HCT116 (cell line): ENCODE measurements around the gene PLCB4. TPM values are rescaled to one million over a fixed set of nuclear protein-coding genes. Genes with fewer than 3 reads are reported as not detected.

Experiments
- ATAC-seq: fragments of 200-7000 bp; cut with Tn5 transposase; 2 replicates; pipeline ENCODE4 v1.9.1; 2020; ENCODE audit warnings: mild to moderate bottlenecking, moderate library complexity
- BruUV-seq: library from RNA; stranded (reverse); fragments of 400-500 nt; replicated peaks from 2 replicates; lab custom pipeline; 2021; lab: Mats Ljungman, UMichigan
- CTCF ChIA-PET: fragments of 300-600 bp; sonication (Branson Sonifier 250); formaldehyde crosslinking; loops from one replicate; lab custom pipeline; 2021; ENCODE audit warnings: antibody characterized with exemption; lab: Charles Lee
- POLR2A ChIA-PET: fragments of 300-600, 350-600 bp; sonication (Branson Sonifier 250); formaldehyde crosslinking; loops from one replicate; lab custom pipeline; 2021; ENCODE audit warnings: antibody characterized with exemption; lab: Charles Lee
- RAD21 ChIA-PET, 2 experiments: fragments of 300-600 bp; sonication (Branson Sonifier 250); formaldehyde crosslinking; loops; one replicate each; lab custom pipeline; 2023; ENCODE audit warnings: low total read pairs in 2 of 2; ENCODE audit not compliant: uncharacterized antibody in 2 of 2, unreplicated experiment in 2 of 2, low non-redundant PET in 1 of 2; lab: Charles Lee
- DNase-seq: peaks from one replicate; pipeline ENCODE4 v3.0.0-alpha.2; 2010; ENCODE audit warnings: low read depth, low spot score
- H2AFZ ChIP-seq: fragments of 200-600 bp; shearing (Covaris generic), sonication (generic); 2 replicates; pipeline ENCODE4 v1.6.1; 2017; ENCODE audit warnings: low read depth, mixed run types, mixed read lengths, antibody characterized with exemption, low read length; ENCODE audit not compliant: poor library complexity, severe bottlenecking
- H3K27ac ChIP-seq: 2 replicates; pipeline ENCODE4 v1.5.1; 2012; ENCODE audit warnings: low read depth, low read length
- H3K27me3 ChIP-seq: fragments of 200-600 bp; sonication (generic); 2 replicates; pipeline ENCODE4 v1.6.1; 2016; ENCODE audit warnings: mixed run types, low read length, mixed read lengths; ENCODE audit not compliant: insufficient read depth
- H3K36me3 ChIP-seq, 2 experiments: fragments of 200-500 bp in 1 of 2; fragments of 200-600 bp in 1 of 2; sonication (Bioruptor generic) in 1 of 2; sonication (generic) in 1 of 2; 2 replicates each; pipeline versions ENCODE4 v1.5.1 to v1.6.1; 2014 to 2016; ENCODE audit warnings: low read length in 2 of 2, inconsistent platforms in 1 of 2, mixed read lengths in 1 of 2, mixed run types in 1 of 2; ENCODE audit not compliant: insufficient read depth in 2 of 2, control insufficient read depth in 1 of 2
- H3K4me1 ChIP-seq, 2 experiments: fragments of 200-600 bp in 1 of 2; sonication (generic) in 1 of 2; 2 replicates each; pipeline versions ENCODE4 v1.5.1 to v1.6.1; 2012 to 2017; ENCODE audit warnings: low read length in 2 of 2, inconsistent platforms in 1 of 2, mild to moderate bottlenecking in 1 of 2, mixed read lengths in 1 of 2, mixed run types in 1 of 2, moderate library complexity in 1 of 2; ENCODE audit not compliant: insufficient read depth in 2 of 2, control insufficient read depth in 1 of 2
- H3K4me2 ChIP-seq: fragments of 200-600 bp; sonication (generic); 2 replicates; pipeline ENCODE4 v1.6.1; 2017; ENCODE audit warnings: mixed run types, low read length, mixed read lengths
- H3K4me3 ChIP-seq, 2 experiments: fragments of 200-600 bp in 1 of 2; sonication (generic) in 1 of 2; replicated peaks in 1 of 2; 2 replicates each; pipeline ENCODE4 v1.5.1; 2011 to 2016; ENCODE audit warnings: low read length in 2 of 2, control low read depth in 1 of 2, low read depth in 1 of 2, mild to moderate bottlenecking in 1 of 2, mixed read lengths in 1 of 2, mixed run types in 1 of 2
- H3K79me2 ChIP-seq: fragments of 200-600 bp; sonication (generic); 2 replicates; pipeline ENCODE4 v1.6.1; 2017; ENCODE audit warnings: mild to moderate bottlenecking, mixed run types, low read length, moderate library complexity, mixed read lengths; ENCODE audit not compliant: insufficient read depth
- H3K9ac ChIP-seq: fragments of 200-600 bp; sonication (generic); 2 replicates; pipeline ENCODE4 v1.6.1; 2016; ENCODE audit warnings: low read length, mixed read lengths
- H3K9me2 ChIP-seq: fragments of 200-600 bp; sonication (generic), shearing (Covaris generic); 2 replicates; pipeline ENCODE4 v1.6.1; 2017; ENCODE audit warnings: mixed run types, mild to moderate bottlenecking, moderate library complexity; ENCODE audit not compliant: insufficient read depth
- H3K9me3 ChIP-seq, 2 experiments: fragments of 200-500 bp in 1 of 2; fragments of 200-600 bp in 1 of 2; sonication (Bioruptor generic) in 1 of 2; sonication (generic) in 1 of 2; 2 replicates each; pipeline ENCODE4 v1.6.1; 2014 to 2017; ENCODE audit warnings: low read length in 2 of 2, mixed read lengths in 2 of 2, inconsistent platforms in 1 of 2, low read depth in 1 of 2, mild to moderate bottlenecking in 1 of 2, mixed run types in 1 of 2, moderate library complexity in 1 of 2; ENCODE audit not compliant: control insufficient read depth in 1 of 2, insufficient read depth in 1 of 2
- H4K20me1 ChIP-seq: fragments of 200-600 bp; sonication (generic), shearing (Covaris generic); 2 replicates; pipeline ENCODE4 v1.6.1; 2017; ENCODE audit warnings: mixed run types, mild to moderate bottlenecking, moderate library complexity; ENCODE audit not compliant: insufficient read depth
- REST ChIP-seq: IDR thresholded peaks from 2 replicates; pipeline ENCODE4 v1.6.1; 2012; ENCODE audit warnings: low read depth
- SP1 ChIP-seq: IDR thresholded peaks from 2 replicates; pipeline ENCODE4 v1.6.1; 2012; ENCODE audit warnings: low read depth
- ZBTB33 ChIP-seq: IDR thresholded peaks from 2 replicates; pipeline ENCODE4 v1.6.1; 2011; ENCODE audit warnings: mild to moderate bottlenecking, low read length, moderate library complexity; ENCODE audit not compliant: insufficient replicate concordance; ENCODE audit errors: extremely low read depth
- intact Hi-C: fragments of 100-400 bp; cut with micrococcal nuclease; formaldehyde crosslinking; loops from 2 replicates; pipeline ENCODE4 v1.10.0; 2022
- total RNA-seq: library from RNA; stranded (reverse); gene quantifications from one replicate; pipeline ENCODE4 v1.2.1, GENCODE V29; 2021; ENCODE audit not compliant: unreplicated experiment
- TF ChIP-seq, protein P1 (sequence below): IDR thresholded peaks from 2 replicates; pipeline ENCODE4 v1.6.1; 2012

Gene PLCB4
- total RNA-seq, 1 experiment from 2014 or later: 2.5 TPM

DNA sequence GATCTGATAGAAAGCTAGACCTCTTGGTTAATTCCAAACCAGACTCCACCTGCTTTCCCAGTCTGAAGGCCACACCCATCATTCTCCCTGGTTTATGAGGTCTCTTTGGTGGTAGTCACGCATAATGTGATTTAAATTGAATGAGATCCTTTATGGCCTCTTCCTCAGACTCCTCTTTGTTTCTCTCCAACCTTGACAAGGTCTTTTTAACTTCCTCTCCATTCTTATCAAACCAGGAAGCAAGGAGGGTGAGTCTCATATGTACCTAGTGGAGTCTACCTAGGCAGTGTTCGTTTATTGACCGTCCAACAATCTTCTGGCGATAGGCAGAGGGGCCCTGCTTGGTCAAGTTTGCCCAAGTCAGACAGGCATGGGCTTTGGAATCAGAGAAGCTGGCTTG, 261.3 kb downstream of the PLCB4 start:
- H3K4me1 ChIP-seq: no peaks in the 10 kb centered on the region
- no peak overlapping the region for H3K27ac ChIP-seq
- DNase-seq (no peak), ATAC-seq (no peak)
- no peaks in the 10 kb centered on the region for H3K27me3 ChIP-seq
- H3K4me2 ChIP-seq: no peak overlapping the region
- no peaks in the 10 kb centered on the region for H4K20me1 ChIP-seq
- H3K9me2 ChIP-seq: no peaks in the 10 kb centered on the region
- intact Hi-C loops: no loop called here
- no peaks in the 10 kb centered on the region for H3K36me3 ChIP-seq
- no peak overlapping the region for H3K4me3 ChIP-seq
- H2AFZ ChIP-seq: no peak overlapping the region
- TF ChIP-seq ZBTB33 (no peak), SP1 (no peak), REST (no peak)
- TF ChIP-seq, protein P1, sequence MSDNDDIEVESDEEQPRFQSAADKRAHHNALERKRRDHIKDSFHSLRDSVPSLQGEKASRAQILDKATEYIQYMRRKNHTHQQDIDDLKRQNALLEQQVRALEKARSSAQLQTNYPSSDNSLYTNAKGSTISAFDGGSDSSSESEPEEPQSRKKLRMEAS: no peak
- TF ChIP-seq, all 23 proteins: peak for 0
- Histone ChIP-seq H3K9ac (no peak overlapping the region), H3K79me2 (no peaks in the 10 kb centered on the region), H3K9me3 (no peaks in the 10 kb centered on the region)
- CTCF ChIA-PET: no interaction called here
- no TSS peak for BruUV-seq
- POLR2A ChIA-PET: no interaction called here
- RAD21 ChIA-PET: no interaction called here
